HL-60/S4 (cell line): ENCODE measurements around the gene MAP10.

ENCODE experiments used
- in situ Hi-C: fragments of 300-500 bp; cut with MboI; formaldehyde crosslinking; loops from 2 replicates; pipeline ENCODE4 v1.14.3; 2022; ENCODE audit warnings: low sequenced_read_pairs

MAP10 gene

DNA sequence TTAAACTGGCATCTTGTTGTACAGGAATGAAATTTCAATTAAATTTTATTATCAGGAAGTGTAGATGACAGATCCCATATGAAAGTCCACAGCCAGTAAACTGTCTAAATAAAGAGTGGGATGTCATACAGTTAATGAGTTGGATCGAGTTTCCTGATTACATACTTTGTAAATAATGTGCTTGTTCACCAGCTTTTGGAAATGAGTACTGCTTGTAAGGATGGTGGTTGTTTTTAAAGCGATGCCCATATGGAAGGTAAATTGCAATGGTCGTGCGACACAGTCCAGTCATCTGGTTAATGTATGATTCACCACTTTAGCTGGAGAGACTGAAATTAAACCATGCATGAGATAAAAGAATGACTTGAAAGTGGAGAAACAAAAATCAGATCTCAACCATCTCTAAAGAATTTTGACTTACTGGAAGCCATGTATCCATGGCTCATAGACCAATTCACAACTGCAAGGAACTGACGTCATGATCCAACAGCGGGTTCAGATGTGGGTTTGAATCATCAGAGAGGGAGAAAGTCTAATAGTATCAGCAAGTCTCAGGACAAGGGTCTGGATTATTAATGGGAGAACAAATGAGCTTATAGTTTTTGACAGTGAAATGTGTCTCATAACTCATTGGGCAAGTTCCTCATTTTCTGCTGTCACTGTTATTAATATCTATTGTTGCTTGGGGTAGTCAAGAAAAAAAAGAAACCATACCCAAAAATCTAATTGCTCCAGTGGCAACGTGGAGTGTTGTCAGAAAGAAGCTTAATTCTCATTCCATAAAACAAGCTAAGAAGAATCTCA lies 49.0 kb downstream of the MAP10 start:
- in situ Hi-C loops, result no loop called here

DNA sequence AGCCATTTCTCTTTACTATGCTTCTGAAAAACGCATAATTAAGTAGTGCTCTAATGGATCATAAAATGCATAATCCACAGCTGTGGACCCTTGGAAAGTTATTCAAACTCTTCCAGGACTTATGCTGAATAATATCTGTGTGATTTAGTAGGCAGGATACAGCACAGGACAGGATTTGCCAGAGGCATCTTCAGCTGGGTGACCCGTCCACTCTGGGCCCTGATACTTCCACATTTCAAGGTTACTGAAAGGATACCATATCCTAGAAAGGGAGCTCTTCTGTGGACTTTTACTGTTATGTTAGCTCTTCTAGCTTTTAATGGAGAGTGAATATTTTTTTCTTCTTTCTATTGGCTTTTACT lies 49.6 kb downstream of the MAP10 start:
- in situ Hi-C loops, result no loop called here

DNA sequence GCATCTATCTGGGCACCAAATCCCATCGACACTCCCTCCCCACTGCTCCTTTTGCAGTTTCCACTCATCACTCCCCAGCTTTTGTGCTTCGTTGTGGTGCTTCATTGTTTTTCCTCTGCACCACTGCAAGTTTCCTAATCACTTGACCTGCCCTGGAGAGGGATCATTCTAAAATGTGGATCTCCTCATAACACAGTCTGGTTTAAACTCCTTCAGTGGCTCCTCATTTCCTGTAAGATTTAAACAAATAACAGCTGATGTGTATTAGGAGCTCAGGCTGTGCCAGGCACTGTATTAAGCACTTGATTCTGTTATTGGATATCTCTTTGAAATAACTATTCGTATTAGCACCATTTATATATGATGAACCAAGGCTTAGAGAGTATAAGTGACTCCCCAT lies 51.3 kb downstream of the MAP10 start:
- in situ Hi-C loops, result no loop called here
